Measurements from ENCODE around the gene VPS37C. TPM values are rescaled to one million over a fixed set of nuclear protein-coding genes. Genes with fewer than 3 reads are reported as not detected.
"Not testable (repeated sequence)": the region's sequence is repeated elsewhere in the genome, so short reads cannot be mapped to it uniquely, and the experiment has no call there.

The VPS37C gene
- total and polyA plus RNA-seq, 2 experiments from 2014 or later = 20.8 to 22.0 TPM

DNA sequence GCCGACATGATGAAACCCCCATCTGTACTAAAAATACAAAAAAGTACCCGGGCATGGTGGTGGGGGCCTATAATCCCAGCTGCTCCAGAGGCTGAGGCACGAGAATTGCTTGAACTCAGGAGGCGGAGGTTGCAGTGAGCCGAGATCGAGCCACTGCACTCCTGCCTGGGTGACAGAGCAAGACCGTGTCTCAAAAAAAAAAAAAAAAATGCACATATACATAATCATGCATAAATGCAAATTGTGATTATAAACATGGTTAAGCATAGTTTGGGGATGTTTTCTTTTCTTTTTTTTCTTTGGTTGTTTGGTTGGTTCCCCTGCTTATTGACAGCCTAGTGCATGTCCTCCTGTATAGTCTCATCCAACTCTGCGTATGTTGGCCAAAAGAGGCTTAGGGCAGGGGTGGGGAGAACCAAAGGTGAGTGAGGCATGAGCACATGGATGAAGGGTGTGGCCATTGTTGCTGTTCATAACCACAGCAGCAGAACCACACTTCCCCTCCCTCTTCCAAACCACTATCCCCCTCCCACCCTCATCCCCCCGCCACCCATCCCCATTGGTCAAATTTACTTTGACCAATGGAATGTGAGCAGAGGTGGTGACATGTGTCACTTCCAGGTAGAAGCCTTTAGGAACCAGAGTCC, 6.9 kb upstream of the VPS37C start:
- H3K27ac ChIP-seq = no peak overlapping the region
- no peaks in the 10 kb centered on the region for H3K4me1 ChIP-seq (ENCODE audit: low read depth)
- DNase-seq (ENCODE audit: low read depth in 1 of 2, low spot score in 1 of 2) = no peak
- no peaks in the 10 kb centered on the region for H3K27me3 ChIP-seq
- TF ChIP-seq, protein P1, sequence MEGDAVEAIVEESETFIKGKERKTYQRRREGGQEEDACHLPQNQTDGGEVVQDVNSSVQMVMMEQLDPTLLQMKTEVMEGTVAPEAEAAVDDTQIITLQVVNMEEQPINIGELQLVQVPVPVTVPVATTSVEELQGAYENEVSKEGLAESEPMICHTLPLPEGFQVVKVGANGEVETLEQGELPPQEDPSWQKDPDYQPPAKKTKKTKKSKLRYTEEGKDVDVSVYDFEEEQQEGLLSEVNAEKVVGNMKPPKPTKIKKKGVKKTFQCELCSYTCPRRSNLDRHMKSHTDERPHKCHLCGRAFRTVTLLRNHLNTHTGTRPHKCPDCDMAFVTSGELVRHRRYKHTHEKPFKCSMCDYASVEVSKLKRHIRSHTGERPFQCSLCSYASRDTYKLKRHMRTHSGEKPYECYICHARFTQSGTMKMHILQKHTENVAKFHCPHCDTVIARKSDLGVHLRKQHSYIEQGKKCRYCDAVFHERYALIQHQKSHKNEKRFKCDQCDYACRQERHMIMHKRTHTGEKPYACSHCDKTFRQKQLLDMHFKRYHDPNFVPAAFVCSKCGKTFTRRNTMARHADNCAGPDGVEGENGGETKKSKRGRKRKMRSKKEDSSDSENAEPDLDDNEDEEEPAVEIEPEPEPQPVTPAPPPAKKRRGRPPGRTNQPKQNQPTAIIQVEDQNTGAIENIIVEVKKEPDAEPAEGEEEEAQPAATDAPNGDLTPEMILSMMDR (IDR thresholded peaks at IDR 0.05; ENCODE audit: low read depth, low read length) = no peak
- H3K9me3 ChIP-seq (ENCODE audit: low read depth) = no peaks in the 10 kb centered on the region
- H3K36me3 ChIP-seq = no peaks in the 10 kb centered on the region
- no peak overlapping the region for H3K4me3 ChIP-seq

DNA sequence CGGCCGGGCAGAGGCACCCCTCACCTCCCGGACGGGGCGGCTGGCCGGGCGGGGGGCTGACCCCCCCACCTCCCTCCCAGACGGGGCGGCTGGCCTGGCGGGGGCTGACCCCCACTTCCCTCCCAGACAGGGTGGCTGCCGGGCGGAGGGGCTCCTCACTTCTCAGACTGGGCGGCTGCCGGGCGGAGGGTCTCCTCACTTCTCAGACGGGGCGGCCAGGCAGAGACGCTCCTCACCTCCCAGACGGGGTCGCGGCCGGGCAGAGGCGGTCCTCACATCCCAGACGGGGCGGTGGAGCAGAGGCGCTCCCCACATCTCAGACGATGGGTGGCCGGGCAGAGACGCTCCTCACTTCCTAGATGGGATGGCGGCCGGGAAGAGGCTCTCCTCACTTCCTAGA, 5.1 kb upstream of the VPS37C start:
- H3K9me3 ChIP-seq (ENCODE audit: low read depth); H3K4me3 ChIP-seq; H3K4me1 ChIP-seq (ENCODE audit: low read depth); H3K27ac ChIP-seq; H3K36me3 ChIP-seq; H3K27me3 ChIP-seq; DNase-seq (ENCODE audit: low read depth in 1 of 2, low spot score in 1 of 2): not testable (repeated sequence)

DNA sequence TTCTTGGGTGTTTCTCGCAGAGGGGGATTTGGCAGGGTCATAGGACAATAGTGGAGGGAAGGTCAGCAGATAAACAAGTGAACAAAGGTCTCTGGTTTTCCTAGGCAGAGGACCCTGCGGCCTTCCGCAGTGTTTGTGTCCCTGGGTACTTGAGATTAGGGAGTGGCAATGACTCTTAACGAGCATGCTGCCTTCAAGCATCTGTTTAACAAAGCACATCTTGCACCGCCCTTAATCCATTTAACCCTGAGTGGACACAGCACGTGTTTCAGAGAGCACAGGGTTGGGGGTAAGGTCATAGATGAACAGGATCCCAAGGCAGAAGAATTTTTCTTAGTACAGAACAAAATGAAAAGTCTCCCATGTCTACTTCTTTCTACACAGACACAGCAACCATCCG, 4.6 kb upstream of the VPS37C start:
- H3K4me3 ChIP-seq; DNase-seq (ENCODE audit: low read depth in 1 of 2, low spot score in 1 of 2); H3K36me3 ChIP-seq; H3K27ac ChIP-seq; H3K27me3 ChIP-seq; H3K9me3 ChIP-seq (ENCODE audit: low read depth); H3K4me1 ChIP-seq (ENCODE audit: low read depth): not testable (repeated sequence)

DNA sequence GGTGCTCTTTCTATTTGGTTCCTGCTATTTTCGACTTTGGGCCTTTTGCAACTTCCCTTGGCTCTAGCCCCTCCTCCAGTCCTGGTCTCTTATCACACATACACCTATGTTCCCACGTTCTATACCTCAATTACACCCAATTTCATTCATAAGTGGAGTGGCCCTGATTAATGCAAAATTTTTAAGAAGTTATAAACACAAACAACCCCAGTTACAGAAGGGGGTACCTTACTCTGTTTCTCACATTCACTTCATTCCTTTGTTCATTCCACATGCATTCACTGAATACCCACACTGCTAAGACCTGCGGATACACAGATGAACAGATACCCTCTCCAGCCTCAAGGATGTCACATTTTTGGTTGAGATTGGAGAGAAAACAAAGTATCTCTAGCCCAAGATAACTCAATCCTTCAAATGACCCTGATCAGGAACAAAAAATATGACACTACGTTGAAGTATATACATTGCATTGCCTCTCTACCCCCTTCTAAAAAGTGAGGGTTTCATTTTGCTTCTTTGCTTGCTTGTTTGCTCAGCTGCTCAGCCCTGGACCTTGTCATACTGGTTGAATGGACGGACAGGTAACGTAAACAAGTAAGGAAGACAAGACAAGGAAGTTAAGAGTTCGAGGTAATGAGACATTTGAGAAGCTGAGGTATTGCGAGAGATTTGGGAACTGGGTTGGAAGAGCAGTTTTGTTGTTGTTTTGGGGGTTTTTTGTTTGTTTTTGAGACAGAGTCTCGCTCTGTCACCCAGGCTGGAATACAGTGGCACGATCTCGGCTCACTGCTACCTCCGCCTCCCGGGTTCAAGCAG, 3.6 kb upstream of the VPS37C start:
- no peak overlapping the region for H3K4me3 ChIP-seq

DNA sequence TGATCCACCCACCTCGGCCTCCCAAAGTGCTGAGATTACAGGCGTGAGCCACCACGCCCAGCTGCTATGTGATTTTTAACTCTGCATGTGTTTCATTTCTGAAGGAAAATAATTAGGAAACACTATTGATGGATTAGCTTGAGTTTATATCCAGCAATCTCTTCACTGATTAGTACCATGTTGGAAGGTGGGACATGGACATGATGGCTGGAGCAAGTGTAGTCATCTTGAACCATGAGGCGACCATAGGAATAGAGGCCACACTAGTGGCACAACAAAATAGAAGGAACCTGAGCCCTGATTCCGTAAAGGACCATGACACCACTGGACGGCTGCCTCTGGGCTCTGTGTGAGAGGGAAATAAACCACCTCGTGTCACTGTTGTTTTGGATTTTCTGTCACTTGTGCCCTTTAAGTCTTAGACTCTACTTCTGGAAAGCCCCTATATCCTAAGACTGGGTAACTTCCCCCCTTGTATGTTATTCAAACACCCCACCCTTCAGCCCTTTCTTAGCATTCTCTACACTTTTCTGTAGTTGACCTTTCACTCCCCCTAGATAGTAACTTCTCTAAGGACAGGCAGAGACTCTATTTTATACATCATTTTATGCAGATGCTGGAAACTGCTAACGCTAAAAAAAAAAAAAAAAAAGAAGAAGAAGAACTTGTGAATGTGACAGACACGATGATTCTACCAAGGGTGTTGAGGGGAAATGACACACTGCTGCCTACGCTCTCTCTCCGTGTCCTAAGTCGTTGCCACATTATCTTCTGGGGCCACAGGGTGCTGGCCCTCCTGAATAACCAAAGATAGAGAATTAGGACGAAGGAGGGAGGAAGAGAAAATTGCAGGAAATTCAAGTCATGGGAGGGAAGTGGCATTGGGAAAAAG, 2.7 kb upstream of the VPS37C start:
- no peaks in the 10 kb centered on the region for H3K9me3 ChIP-seq (ENCODE audit: low read depth)
- TF ChIP-seq, protein P1 (IDR thresholded peaks at IDR 0.05; ENCODE audit: low read depth, low read length) = no peak
- no peak overlapping the region for H3K4me3 ChIP-seq
- no peaks in the 10 kb centered on the region for H3K27me3 ChIP-seq
- no peak for DNase-seq (ENCODE audit: low read depth in 1 of 2, low spot score in 1 of 2)
- H3K4me1 ChIP-seq (ENCODE audit: low read depth) = peaks cover 3% of the 10 kb centered on the region
- H3K27ac ChIP-seq = no peak overlapping the region
- H3K36me3 ChIP-seq = no peaks in the 10 kb centered on the region

More for the DNA sequence above, 3.6 kb upstream of the VPS37C start:
- H3K4me1 ChIP-seq (ENCODE audit: low read depth) = peaks cover 3% of the 10 kb centered on the region
- TF ChIP-seq, protein P1 (IDR thresholded peaks at IDR 0.05; ENCODE audit: low read depth, low read length) = no peak
- H3K27ac ChIP-seq = no peak overlapping the region
- no peaks in the 10 kb centered on the region for H3K9me3 ChIP-seq (ENCODE audit: low read depth)
- H3K36me3 ChIP-seq = no peaks in the 10 kb centered on the region
- no peaks in the 10 kb centered on the region for H3K27me3 ChIP-seq
- DNase-seq (ENCODE audit: low read depth in 1 of 2, low spot score in 1 of 2) = no peak

DNA sequence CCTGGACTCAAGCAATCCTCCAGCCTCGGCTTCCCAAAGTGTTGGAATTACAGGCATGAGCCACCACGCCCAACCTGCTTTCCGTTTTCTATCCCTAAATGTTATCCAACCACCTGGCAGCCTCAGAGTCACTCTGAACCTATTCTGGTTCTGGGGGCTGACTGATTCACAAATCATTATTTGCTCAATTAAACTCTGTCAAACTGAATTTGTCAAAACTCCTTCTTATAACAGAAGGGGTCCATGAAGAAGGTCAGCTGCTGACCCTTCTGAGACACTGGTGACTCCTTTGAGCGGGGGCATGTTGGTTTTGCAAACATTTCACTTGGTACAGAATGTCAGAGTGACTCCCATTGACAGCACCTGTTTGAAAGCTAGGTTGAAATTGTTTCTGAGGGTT, 1.8 kb upstream of the VPS37C start:
- DNase-seq (ENCODE audit: low read depth in 1 of 2, low spot score in 1 of 2) = no peak
- no peaks in the 10 kb centered on the region for H3K27me3 ChIP-seq
- no peak overlapping the region for H3K4me3 ChIP-seq
- no peak overlapping the region for H3K27ac ChIP-seq
- peaks cover 3% of the 10 kb centered on the region for H3K4me1 ChIP-seq (ENCODE audit: low read depth)
- H3K9me3 ChIP-seq (ENCODE audit: low read depth) = no peaks in the 10 kb centered on the region
- H3K36me3 ChIP-seq = no peaks in the 10 kb centered on the region
- TF ChIP-seq, protein P1 (IDR thresholded peaks at IDR 0.05; ENCODE audit: low read depth, low read length) = no peak

Measured in cardiac muscle cell (in vitro differentiated cells and primary cell).